SU-DHL-6 (cell line): ENCODE data around the gene MIX23.

Experiments used
- CTCF ChIP-seq: fragments of 200-600 bp; sonication (generic); IDR thresholded peaks from one replicate; pipeline ENCODE4 v1.5.1; 2017; ENCODE audit warnings: antibody characterized with exemption, mild to moderate bottlenecking, low read length, moderate library complexity; ENCODE audit not compliant: insufficient read depth, poor library complexity, severe bottlenecking
- EZH2phosphoT487 ChIP-seq: fragments of 200-600 bp; sonication (generic), shearing (Covaris generic); conservative IDR thresholded peaks from 2 replicates; pipeline ENCODE4 v1.6.1; 2018; ENCODE audit warnings: mild to moderate bottlenecking, antibody characterized with exemption, low read length, moderate library complexity, mixed read lengths

- TF ChIP-seq CTCF (no peak), EZH2phosphoT487 (no peak)
These were observed 38.8 kb upstream of the MIX23 start for GRCh38 chr3:122421836-122422235.
